SJSA1 (cell line): Measurements from ENCODE around the gene TBX15. TPM values are rescaled to one million over a fixed set of nuclear protein-coding genes. Genes with fewer than 3 reads are reported as not detected.

Source experiments
- DNase-seq, 2 experiments: peaks; one replicate each; pipeline ENCODE4 v3.0.0-alpha.2; 2015 to 2020; ENCODE audit warnings: low spot score in 2 of 2, low read depth in 1 of 2
- H3K27ac ChIP-seq: fragments of 250-450 bp; sonication (Bioruptor Pico); 2 replicates; pipeline ENCODE4 v1.5.1; 2020; ENCODE audit warnings: mild to moderate bottlenecking, moderate library complexity
- H3K27me3 ChIP-seq: fragments of 250-450 bp; sonication (Bioruptor Pico); replicated peaks from 2 replicates; pipeline ENCODE4 v1.5.1; 2020; ENCODE audit warnings: mild to moderate bottlenecking, moderate library complexity
- H3K36me3 ChIP-seq: fragments of 250-450 bp; sonication (Bioruptor Pico); 2 replicates; pipeline ENCODE4 v1.5.1; 2020; ENCODE audit warnings: mild to moderate bottlenecking
- H3K4me1 ChIP-seq: fragments of 250-450 bp; sonication (Bioruptor Pico); replicated peaks from 2 replicates; pipeline ENCODE4 v1.6.1; 2021; ENCODE audit warnings: mild to moderate bottlenecking
- H3K4me3 ChIP-seq: fragments of 250-450 bp; sonication (Bioruptor Pico); 2 replicates; pipeline ENCODE4 v1.5.1; 2020; ENCODE audit warnings: mild to moderate bottlenecking
- H3K9me3 ChIP-seq: fragments of 250-450 bp; sonication (Bioruptor Pico); replicated peaks from 2 replicates; pipeline ENCODE4 v1.5.1; 2020; ENCODE audit warnings: mild to moderate bottlenecking
- total RNA-seq: library from RNA; depleted of rRNA; stranded (reverse); fragments of >200 nt; shearing (Covaris generic); gene quantifications from 2 replicates; pipeline ENCODE4 v1.2.3, GENCODE V29; 2014

TBX15 gene
- total RNA-seq, 1 experiment from 2014 or later, result 31.0 TPM

DNA sequence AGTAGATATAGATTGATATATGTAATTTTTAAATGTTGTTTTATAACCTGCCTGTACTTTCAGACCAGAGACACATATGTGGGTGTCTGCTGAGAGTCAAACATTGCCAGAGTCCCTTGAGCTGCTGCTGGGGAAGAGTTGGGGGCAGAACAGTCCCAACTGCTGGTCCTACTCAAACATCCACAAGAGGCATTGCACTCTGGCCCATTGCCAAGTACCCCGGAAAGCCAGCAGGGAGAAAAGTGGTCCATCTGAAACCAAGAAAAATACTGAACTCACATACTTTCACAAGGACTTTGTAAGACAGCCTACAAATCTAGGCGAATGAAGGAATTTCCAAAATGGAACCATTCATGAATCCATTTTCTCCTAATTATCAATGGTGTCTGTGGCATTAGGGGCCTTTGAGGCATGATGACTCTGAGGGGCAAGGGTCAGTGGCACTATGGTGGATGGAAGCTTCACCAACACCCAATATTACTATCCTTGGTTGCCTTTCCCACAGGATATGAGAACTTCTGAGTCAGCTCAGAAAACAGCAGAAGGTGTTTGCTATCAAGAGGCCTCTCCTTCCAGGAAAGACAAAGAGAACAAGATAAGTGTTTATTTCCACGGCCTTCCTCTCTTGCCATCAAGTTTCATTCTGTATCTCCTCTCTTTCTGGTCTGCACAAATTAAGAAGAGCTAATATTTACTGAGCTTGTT is 7.3 kb upstream of the TBX15 start:
- H3K27me3 ChIP-seq, result no peaks in the 10 kb centered on the region
- H3K9me3 ChIP-seq, result no peaks in the 10 kb centered on the region
- H3K36me3 ChIP-seq, result no peaks in the 10 kb centered on the region
- no peak overlapping the region for H3K27ac ChIP-seq
- H3K4me1 ChIP-seq, result peaks cover 27% of the 10 kb centered on the region
- no peak for DNase-seq
- H3K4me3 ChIP-seq, result no peak overlapping the region

DNA sequence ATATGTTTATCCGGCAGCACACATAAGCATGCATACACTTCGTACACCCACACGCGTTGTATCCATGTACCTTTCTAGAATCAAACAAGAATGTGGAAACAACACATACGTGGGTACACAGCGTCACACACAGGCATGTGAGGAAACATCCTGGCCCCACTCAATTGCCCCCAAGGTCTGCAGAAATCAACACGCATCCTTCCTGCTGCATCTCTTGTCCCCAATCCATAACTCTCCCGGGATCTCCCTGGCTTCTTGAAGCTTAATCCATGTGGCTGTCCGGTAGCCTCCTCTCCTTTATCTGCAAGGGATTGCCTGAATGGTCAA is 5.5 kb upstream of the TBX15 start:
- Histone ChIP-seq H3K4me3 (no peak overlapping the region), H3K27me3 (no peaks in the 10 kb centered on the region), H3K4me1 (peaks cover 41% of the 10 kb centered on the region), H3K9me3 (no peaks in the 10 kb centered on the region), H3K27ac (no peak overlapping the region), H3K36me3 (no peaks in the 10 kb centered on the region)
- DNase-seq, result no peak

DNA sequence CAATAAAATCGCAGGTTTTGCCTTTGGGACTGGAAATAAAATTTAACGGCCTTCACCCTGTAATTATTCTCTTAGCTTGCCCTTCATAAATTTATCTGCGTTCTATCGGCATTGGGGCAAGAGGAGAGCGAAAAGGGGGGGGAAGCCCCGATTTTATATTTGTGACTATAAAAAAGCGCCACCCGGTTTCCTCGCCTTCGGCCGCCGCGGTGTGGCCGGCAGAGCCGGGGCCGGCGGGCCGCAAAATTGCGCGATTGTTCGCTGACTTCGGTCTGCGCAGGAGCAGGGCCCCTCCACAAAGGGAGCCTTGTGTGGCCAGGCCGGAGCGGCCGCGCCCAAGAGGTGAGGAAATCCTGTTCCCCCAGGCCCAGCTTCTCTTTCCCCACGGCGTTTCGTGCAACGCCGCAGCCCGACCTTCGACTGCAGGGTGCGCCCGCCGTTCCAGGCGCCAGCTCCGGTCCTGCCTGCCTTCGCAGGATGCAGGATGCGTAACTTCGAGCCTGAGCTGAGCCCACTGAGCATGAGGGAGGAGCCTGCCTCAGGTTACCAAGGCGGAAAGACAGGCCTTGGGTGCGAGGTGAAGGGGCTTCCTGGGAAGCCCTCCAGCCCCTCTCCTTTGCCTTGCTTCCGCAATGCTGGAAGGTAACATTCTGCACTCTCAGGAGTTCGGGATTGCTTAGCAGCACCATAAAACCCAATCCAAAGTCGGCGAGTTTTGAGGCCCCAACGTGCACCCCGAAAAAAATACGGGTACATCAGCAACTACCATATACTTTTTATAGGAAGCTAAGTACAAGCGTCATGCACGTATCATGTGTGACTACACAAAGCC is 4.9 kb upstream of the TBX15 start:
- Histone ChIP-seq H3K36me3 (no peaks in the 10 kb centered on the region), H3K4me1 (peaks cover 41% of the 10 kb centered on the region), H3K27ac (no peak overlapping the region), H3K4me3 (no peak overlapping the region), H3K9me3 (no peaks in the 10 kb centered on the region), H3K27me3 (no peaks in the 10 kb centered on the region)
- no peak for DNase-seq

DNA sequence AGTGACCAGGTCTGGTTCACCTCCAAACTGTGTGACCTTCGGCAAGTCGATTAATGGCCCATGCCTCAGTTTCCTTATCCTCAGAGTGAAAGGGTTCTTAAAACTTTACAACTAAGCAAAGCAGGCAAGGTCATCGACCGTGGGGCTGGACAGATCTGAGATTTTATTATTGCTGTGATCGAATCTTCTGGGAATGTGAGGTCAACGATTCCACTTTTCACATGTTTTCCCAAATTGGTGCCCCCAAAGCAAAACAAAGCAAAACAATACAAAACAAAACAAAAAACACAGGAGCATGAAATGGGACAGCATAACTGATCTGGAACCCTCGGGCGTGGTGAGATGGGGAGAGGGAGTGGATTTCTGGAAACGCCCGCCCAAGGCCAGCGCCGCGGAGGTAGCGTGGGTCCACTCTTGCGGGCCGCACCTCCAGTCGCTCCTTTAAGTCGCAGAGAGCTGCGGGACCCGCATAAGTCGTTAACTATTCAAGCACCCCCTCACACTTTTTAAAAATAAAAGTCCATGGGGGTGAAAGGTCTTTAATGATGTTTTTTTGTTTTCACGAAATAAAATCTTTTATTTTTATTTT is 4.2 kb upstream of the TBX15 start:
- Histone ChIP-seq H3K36me3 (peaks cover 5% of the 10 kb centered on the region), H3K4me3 (no peak overlapping the region), H3K27ac (no peak overlapping the region), H3K4me1 (peaks cover 41% of the 10 kb centered on the region), H3K9me3 (no peaks in the 10 kb centered on the region), H3K27me3 (no peaks in the 10 kb centered on the region)
- DNase-seq, result no peak

DNA sequence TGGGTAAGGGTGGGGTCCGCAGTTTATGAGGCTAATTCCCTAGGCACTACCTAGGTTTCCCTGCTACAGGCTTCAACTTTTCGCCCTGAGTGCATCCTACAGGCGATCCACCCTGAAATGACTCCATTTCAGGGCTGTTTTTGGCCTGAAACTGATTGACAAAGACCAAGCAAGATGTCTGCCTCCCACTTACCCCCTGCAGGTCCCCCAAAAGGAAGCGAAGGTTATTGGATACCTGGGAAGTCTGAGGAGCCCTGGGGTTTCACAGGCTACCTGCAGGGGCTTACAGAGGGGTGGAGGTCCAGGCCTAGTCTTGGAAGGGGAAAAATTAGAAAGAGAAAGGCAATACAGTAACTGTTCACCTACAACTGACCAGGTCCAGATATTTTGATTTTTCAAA is 3.3 kb upstream of the TBX15 start:
- Histone ChIP-seq H3K36me3 (peaks cover 14% of the 10 kb centered on the region), H3K4me3 (no peak overlapping the region), H3K27me3 (no peaks in the 10 kb centered on the region), H3K4me1 (peaks cover 41% of the 10 kb centered on the region), H3K27ac (no peak overlapping the region), H3K9me3 (no peaks in the 10 kb centered on the region)
- DNase-seq, result no peak

DNA sequence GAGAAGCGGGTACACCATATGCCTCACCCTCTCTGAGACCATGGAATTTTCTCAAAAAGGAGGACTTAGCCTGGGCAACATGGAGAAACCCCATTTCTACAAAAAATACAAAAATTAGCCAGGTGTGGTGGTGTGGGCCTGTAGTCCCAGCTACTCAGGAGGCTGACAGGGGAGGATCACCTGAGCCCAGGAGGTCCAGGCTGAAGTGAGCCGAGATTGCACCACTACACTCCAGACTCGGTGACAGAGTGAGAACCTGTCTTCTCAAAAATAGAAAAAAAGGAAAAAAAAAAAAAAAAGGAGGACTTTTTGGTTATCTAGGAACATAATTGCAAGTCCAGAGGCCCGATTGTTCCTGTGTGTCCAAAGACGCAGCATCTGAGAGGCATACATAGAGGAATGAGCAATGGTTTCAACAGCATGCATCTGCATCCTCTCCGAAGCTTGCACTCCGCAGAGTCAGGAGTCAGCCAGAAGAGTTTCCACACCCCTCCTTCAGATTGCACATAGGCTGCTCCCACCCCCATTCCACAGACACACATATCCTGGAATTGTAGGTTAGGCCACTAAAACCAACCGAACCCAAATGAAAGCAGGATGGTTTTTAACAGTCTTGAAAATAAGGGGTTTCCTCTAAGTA is 2.5 kb upstream of the TBX15 start:
- Histone ChIP-seq H3K4me1 (peaks cover 36% of the 10 kb centered on the region), H3K9me3 (no peaks in the 10 kb centered on the region), H3K36me3 (peaks cover 22% of the 10 kb centered on the region), H3K27me3 (no peaks in the 10 kb centered on the region), H3K4me3 (peak overlapping the region; percentile 66), H3K27ac (peak overlapping the region; percentile 89)
- DNase-seq, result peak in 1 of 2 experiments; percentile 22

DNA sequence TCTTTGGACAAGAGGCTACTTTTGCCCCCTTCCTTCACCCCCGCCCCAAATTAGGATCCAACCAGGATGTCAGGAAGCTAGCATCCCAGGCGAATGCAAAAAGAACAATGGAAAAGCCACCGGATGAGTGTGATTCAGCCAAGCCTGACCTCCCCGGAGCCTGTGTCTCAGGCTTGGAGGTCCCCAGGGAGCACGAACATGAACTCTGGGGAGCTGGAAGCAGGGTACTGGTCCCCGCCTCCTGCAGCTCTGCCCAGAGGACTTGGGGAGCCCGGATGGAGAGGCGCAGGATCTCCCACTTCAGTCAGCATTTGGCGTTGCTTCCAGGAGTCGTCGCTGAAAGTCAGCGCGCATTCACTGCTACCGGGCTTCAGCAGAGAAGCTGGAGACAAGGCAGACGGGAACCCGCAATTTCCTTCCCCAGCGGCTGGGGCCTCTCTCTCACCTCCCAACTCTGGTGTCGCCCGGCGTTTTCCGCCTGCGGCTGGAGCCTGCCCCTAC is 1.8 kb upstream of the TBX15 start:
- Histone ChIP-seq H3K36me3 (peaks cover 24% of the 10 kb centered on the region), H3K4me1 (peaks cover 31% of the 10 kb centered on the region), H3K27ac (peak overlapping the region; percentile 89), H3K4me3 (peak overlapping the region; percentile 66), H3K9me3 (no peaks in the 10 kb centered on the region), H3K27me3 (no peaks in the 10 kb centered on the region)
- DNase-seq, result peak; percentile 94 to 96

DNA sequence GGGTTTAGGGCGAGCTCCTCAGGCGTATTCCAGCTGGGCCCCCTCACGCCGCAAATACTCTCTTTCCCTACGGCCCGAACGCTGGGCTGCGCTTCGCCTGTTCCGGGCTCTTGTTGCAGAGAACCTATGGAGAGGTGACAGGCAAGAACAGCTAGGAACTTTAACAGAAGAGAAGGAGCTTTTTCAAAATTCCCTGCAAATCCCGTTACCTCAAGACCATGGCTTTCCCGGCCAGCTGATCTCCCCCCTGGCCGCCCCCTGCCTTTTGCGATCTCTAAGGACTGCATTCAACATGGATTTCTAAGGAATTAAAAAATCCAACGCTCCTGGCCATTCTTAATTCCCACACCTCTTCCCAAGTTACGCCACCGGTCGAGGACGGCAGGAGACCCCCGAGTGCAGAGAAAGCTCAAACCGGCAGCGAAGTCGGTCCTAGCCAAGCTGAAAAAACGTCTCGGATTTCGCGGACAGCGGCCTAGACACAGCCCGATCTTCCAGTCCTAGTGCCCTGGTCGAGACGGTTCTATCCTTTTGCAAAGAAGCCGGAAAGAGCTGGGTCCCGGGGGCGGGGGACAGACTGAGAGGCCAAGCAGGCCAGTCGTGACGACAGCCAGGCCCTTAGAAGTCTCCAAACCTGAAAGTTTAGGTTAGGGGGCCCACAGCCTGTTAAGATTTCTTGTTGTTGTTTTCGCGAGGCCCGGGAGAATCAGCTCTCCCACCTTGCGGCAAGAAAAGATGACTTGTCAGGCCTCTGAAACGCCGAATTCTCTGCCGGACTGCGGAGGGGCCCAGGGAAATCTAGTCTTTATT is 1.1 kb upstream of the TBX15 start:
- peak; percentile 85 to 93 for DNase-seq
- peaks cover 30% of the 10 kb centered on the region for H3K36me3 ChIP-seq
- H3K4me3 ChIP-seq, result peak overlapping the region; percentile 66
- H3K4me1 ChIP-seq, result peaks cover 36% of the 10 kb centered on the region
- peak overlapping the region; percentile 89 for H3K27ac ChIP-seq
- H3K27me3 ChIP-seq, result no peaks in the 10 kb centered on the region
- H3K9me3 ChIP-seq, result no peaks in the 10 kb centered on the region

DNA sequence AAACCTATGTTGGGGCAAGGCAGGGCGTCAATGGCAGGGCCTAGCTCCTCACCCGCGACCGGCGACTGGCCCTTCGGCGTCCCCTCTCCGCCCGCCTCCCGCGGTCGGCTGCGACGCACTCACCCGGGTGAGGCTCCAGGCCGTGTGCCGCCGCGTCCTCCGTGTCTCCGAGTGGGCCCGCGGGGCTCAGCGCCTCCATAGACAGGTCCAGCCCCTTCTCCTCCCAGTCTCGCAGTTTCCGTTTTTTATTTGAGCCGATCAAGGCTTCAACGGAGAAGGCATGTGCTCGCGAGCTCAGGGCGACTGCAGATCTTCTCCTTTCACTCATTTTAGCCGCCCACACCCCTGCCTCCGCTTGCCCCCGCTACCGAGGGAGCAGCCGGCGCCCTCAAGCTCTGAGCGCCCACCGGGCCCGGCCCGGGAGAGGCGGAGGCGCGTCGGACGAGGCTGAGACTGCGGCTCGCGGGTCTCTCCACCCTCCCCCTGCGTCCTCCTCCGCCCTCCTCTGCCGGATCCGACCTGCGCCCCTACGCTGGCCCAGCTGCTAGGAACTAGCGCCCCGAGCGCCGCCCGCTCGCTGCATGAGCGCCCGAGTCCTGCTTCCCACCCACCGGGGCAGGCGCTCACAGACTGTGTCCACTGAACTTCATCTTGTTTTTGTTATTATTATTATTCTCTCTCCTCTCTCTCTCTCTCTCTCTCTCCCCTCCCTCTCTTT is 516 bp downstream of the TBX15 start:
- peak in 1 of 2 experiments; percentile 62 for DNase-seq
- H3K4me3 ChIP-seq, result peak overlapping the region; percentile 66
- peak overlapping the region; percentile 89 for H3K27ac ChIP-seq
- H3K27me3 ChIP-seq, result no peaks in the 10 kb centered on the region
- H3K4me1 ChIP-seq, result peaks cover 37% of the 10 kb centered on the region
- H3K36me3 ChIP-seq, result peaks cover 38% of the 10 kb centered on the region
- no peaks in the 10 kb centered on the region for H3K9me3 ChIP-seq

DNA sequence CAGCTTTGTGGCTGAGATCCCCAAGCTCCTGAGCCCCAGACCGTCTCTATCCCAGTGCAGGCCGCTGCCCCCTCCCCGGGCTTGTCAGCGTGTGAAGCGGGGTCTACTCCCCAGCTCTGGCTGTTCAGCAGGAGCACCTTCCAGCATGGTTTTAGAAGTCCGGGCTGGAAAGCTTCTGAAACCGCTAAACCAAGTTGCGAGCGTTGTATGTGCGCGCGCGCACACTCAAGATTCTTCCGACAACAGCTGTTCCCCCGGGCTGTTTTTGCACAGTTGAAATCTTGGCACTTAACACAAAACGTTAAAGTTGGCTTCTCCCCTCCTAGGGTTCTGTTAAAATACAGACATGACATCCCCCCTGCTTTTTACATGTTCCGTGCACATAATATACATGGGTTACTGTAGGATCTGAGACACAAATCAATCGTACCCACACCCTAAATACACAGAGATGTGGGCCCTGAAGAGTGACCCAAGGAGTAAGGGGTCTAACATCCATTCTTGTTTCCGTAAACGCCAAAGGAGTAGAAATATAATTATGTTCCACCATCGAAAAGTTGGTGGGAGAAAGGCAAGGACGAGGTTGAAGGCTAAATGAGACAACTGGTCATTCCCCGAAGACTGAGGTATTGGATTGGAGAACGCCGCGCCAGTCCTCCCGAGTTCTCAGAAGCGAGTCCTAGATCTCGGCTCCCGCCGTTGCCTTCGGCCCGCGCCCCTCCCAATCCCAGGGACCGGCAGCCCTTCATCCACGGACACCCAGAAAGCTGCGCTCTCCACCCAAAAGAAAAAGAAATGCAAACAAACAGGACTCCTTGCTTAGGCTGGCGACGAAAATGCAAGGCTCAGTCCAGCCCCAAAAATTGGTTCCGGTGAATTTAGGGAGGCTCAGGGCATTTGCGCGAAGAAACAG is 1.3 kb downstream of the TBX15 start:
- Histone ChIP-seq H3K4me3 (peak overlapping the region; percentile 66), H3K27ac (peak overlapping the region; percentile 89), H3K27me3 (no peaks in the 10 kb centered on the region), H3K4me1 (peaks cover 39% of the 10 kb centered on the region), H3K36me3 (peaks cover 46% of the 10 kb centered on the region), H3K9me3 (no peaks in the 10 kb centered on the region)
- peak in 1 of 2 experiments; percentile 76 for DNase-seq

DNA sequence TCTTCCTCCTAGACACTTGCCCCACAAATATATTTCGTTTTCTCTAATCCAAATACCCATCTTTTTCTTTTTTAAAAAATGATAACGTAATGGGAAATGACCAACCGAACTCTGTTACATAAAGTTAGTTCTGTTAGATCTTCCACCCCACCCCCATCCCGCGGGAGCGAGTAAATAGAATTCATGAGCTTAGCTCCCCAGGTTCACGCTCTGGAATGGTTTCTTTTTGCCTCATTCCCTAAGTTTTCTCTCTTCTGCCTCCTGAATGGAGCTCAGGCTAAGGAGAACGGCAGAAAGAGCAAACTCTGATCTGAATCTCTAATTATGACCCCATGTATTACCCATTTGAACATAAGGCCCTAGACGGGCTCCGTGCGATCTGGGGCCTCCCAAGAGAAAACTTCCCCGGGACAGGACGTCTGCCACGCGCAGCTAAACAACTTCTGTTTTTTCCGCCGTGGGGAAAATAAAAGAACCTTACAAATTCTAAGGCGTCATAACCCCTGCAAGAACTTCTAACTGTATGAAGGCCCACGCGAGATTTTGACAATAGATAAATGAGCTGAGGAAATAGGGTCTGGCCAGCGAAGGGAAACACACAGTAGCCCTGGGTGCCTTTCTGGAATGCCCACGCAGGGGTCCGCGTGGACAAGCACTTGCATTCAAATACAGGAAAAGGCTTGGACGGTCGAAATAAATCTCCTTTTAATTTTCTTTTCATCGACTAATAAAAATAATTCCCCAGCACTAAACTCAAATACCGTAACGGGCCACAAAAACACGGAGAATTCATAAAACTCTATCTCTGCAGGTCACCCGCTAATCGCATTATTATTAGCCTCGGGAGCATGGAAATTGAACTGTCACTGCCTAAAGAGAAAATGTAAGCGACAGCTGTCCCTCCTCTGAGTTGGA is 2.2 kb downstream of the TBX15 start:
- Histone ChIP-seq H3K36me3 (peaks cover 53% of the 10 kb centered on the region), H3K27ac (peak overlapping the region; percentile 89), H3K4me1 (peaks cover 39% of the 10 kb centered on the region), H3K27me3 (no peaks in the 10 kb centered on the region), H3K9me3 (no peaks in the 10 kb centered on the region), H3K4me3 (peak overlapping the region; percentile 66)
- peak; percentile 51 to 84 for DNase-seq
